ENCODE measurements around the gene NUMA1. TPM values are rescaled to one million over a fixed set of nuclear protein-coding genes. Genes with fewer than 3 reads are reported as not detected.

NUMA1 gene
- total RNA-seq, 1 donor from 2014 or later: 112 TPM

- peaks cover 29% of the 10 kb centered on the region for H3K4me1 Mint-ChIP-seq (ENCODE audit: low read depth)
- TF ChIP-seq CTCF (IDR thresholded peaks at IDR 0.05): no peak
- no peaks in the 10 kb centered on the region for H3K9me3 Mint-ChIP-seq (ENCODE audit: low read depth)
- no peak within 1 kb of the TSS for H3K4me3 Mint-ChIP-seq (ENCODE audit: unreplicated experiment)
- peak within 1 kb of the TSS; percentile 81 for H3K27ac Mint-ChIP-seq (ENCODE audit: unreplicated experiment)
- peaks cover 21% of the 10 kb centered on the region for H3K36me3 Mint-ChIP-seq (ENCODE audit: low read depth)
- no peaks in the 10 kb centered on the region for H3K27me3 Mint-ChIP-seq (ENCODE audit: low read depth)
- no peak for DNase-seq (ENCODE audit: low spot score)
These were observed 81.6 kb downstream of the NUMA1 start, which contains the start of gene IL18BP for GRCh38 chr11:71998649-71999310. Gene IL18BP, plus strand, starts transcription at chr11:71998909. Its CDS starts 1,076 bp downstream, at chr11:71999985.

DNA sequence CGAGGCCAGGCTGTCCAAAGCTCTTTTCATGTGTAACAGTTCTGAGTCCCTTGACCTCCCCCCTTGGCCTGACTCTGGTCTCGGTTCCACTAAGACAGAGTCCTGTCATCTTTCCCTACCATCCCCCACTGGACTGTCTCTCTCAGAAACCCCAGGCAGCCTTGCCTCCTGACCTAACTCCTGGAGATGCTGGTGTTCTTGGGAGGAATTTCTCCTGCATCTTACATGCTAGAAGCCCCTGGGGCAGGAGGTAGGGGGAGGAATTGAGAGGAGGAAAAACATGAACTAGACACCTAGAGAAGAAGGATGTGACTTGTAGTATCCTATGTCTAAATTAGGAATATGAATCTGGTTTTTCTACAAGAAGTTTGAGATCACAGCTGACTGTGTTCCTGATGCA is 82.3 kb downstream of the NUMA1 start:
- H3K4me3 Mint-ChIP-seq (ENCODE audit: unreplicated experiment): no peak overlapping the region

DNA sequence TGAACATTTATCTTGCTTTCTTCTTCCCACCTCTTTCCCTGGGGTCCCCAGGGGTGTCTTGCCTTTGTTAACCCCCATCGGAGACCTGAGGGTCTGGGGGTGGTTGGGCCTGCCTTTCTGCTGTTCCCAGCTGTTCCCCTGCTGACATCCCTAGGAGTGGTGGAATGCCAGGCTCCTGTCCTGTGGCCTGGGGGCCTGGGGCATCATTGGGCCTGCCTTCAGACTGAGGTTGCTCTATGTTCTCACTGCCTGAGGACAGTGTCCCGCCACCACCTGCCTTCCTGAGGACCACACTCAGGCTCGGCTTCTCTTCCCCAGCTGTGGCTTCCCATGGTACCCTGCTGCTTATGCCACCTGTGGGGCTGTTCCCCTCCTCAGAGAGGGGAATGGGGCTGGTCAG is 82.7 kb downstream of the NUMA1 start:
- Mint-ChIP-seq H3K36me3 (ENCODE audit: low read depth) (peaks cover 20% of the 10 kb centered on the region), H3K9me3 (ENCODE audit: low read depth) (peaks cover 4% of the 10 kb centered on the region), H3K4me3 (ENCODE audit: unreplicated experiment) (no peak overlapping the region), H3K27ac (ENCODE audit: unreplicated experiment) (no peak overlapping the region), H3K27me3 (ENCODE audit: low read depth) (no peaks in the 10 kb centered on the region), H3K4me1 (ENCODE audit: low read depth) (peaks cover 26% of the 10 kb centered on the region)
- DNase-seq (ENCODE audit: low spot score): no peak
- no peak for TF ChIP-seq CTCF (IDR thresholded peaks at IDR 0.05)

More for the DNA sequence above, 82.3 kb downstream of the NUMA1 start:
- H3K4me1 Mint-ChIP-seq (ENCODE audit: low read depth): peaks cover 29% of the 10 kb centered on the region
- no peaks in the 10 kb centered on the region for H3K27me3 Mint-ChIP-seq (ENCODE audit: low read depth)
- H3K9me3 Mint-ChIP-seq (ENCODE audit: low read depth): peaks cover 3% of the 10 kb centered on the region
- H3K36me3 Mint-ChIP-seq (ENCODE audit: low read depth): peaks cover 20% of the 10 kb centered on the region
- H3K27ac Mint-ChIP-seq (ENCODE audit: unreplicated experiment): no peak overlapping the region
- no peak for DNase-seq (ENCODE audit: low spot score)
- no peak for TF ChIP-seq CTCF (IDR thresholded peaks at IDR 0.05)

DNA sequence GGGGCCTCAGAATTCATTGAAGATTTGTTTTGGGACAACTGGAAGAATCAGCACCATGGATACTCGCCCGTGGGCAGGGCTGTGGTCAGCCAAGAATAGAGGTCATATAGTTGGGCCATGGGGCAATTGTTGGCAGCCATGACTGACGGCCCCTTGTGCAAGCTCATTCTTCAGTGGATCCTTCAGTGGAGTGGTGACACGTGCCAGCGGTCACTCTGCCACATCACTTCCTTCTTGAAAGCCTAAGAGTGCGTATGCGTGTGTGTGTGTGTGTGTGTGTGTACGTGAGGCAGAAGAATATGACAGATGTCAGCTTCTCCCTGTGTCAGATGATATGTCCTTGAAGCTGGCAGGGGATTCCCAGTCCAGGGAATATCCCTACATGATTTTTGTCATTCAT is 83.4 kb downstream of the NUMA1 start:
- Mint-ChIP-seq H3K4me1 (ENCODE audit: low read depth) (peaks cover 19% of the 10 kb centered on the region), H3K36me3 (ENCODE audit: low read depth) (peaks cover 17% of the 10 kb centered on the region), H3K27me3 (ENCODE audit: low read depth) (no peaks in the 10 kb centered on the region), H3K27ac (ENCODE audit: unreplicated experiment) (no peak overlapping the region), H3K4me3 (ENCODE audit: unreplicated experiment) (no peak overlapping the region), H3K9me3 (ENCODE audit: low read depth) (peaks cover 4% of the 10 kb centered on the region)
- DNase-seq (ENCODE audit: low spot score): no peak
- no peak for TF ChIP-seq CTCF (IDR thresholded peaks at IDR 0.05)

GRCh38 chr11:71996517-71996916 is 83.8 kb downstream of the NUMA1 start:
- Mint-ChIP-seq H3K36me3 (ENCODE audit: low read depth) (peaks cover 16% of the 10 kb centered on the region), H3K4me1 (ENCODE audit: low read depth) (peaks cover 17% of the 10 kb centered on the region), H3K27me3 (ENCODE audit: low read depth) (no peaks in the 10 kb centered on the region), H3K9me3 (ENCODE audit: low read depth) (peaks cover 4% of the 10 kb centered on the region), H3K27ac (ENCODE audit: unreplicated experiment) (no peak overlapping the region), H3K4me3 (ENCODE audit: unreplicated experiment) (no peak overlapping the region)
- TF ChIP-seq CTCF (IDR thresholded peaks at IDR 0.05): no peak
- DNase-seq (ENCODE audit: low spot score): no peak
